Ovary (tissue), 3 donors: ENCODE measurements around the gene NMBR.

Experiments
- POLR2A ChIP-seq: fragments of 450-650 bp; IDR thresholded peaks from one replicate; pipeline ENCODE4 v1.6.1; 2017; ENCODE audit warnings: antibody characterized with exemption, mild to moderate bottlenecking, moderate library complexity
- TF ChIP-seq, protein P1 (sequence below), 3 donors: fragments of 450-650 bp in 2 of 3; fragments of 200-600 bp in 1 of 3; IDR thresholded peaks; one replicate each; pipeline versions ENCODE4 v1.5.1 to v1.8.0; 2016 to 2022; ENCODE audit warnings: antibody characterized with exemption in 3 of 3, mild to moderate bottlenecking in 1 of 3
- donor health status: DM: no; HTN: no; CAD: no.

DNA sequence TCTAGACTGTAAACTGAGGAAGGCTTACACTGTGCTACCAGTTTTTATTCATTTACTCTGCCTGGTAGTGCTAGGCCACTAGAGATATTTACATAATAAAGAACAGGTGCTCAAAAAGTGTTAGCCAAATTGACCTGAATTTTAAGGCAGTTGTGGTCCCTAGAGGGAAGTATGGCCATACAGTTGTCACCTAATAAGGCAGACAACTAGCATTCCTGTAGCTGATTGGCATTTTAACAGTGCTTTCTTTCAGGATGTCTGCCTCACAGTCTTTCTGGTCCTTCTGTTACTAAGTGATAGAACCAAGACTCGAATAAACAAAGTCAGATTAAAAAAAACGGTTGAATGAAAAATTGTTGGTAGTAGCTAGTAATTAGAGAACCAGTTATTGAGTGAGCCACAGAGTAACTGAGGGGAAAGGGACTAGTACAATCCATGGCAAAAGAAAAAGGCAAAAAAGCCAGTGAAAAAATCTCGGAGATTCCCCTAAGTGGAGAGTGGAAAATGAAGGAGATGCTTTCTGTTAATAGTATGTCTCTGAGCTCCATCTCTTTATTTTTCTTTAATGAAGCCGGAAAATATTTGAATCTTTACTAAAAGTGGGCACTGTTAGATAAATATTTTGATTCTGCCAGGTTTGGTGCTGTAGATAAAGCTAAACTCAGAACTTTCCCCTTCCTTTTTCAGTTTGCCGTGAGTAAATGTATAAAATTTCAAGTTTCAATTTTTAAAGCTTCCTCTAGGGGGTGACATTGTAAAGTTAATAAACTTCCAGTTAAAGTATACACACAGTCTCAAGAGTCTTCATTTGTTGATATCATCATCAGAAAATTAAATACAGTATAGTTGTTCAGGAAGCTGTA, 9.2 kb upstream of the NMBR start:
- TF ChIP-seq, protein P1, sequence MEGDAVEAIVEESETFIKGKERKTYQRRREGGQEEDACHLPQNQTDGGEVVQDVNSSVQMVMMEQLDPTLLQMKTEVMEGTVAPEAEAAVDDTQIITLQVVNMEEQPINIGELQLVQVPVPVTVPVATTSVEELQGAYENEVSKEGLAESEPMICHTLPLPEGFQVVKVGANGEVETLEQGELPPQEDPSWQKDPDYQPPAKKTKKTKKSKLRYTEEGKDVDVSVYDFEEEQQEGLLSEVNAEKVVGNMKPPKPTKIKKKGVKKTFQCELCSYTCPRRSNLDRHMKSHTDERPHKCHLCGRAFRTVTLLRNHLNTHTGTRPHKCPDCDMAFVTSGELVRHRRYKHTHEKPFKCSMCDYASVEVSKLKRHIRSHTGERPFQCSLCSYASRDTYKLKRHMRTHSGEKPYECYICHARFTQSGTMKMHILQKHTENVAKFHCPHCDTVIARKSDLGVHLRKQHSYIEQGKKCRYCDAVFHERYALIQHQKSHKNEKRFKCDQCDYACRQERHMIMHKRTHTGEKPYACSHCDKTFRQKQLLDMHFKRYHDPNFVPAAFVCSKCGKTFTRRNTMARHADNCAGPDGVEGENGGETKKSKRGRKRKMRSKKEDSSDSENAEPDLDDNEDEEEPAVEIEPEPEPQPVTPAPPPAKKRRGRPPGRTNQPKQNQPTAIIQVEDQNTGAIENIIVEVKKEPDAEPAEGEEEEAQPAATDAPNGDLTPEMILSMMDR (IDR thresholded peaks at IDR 0.05): no peak
- no peak for TF ChIP-seq POLR2A
